GM19468 (cell line): ENCODE data around the gene DDX19B.
A peak's percentile ranks its signal among the peaks of the same experiment; 100 is the strongest.
"Not testable (repeated sequence)": the region's sequence is repeated elsewhere in the genome, so short reads cannot be mapped to it uniquely, and the experiment has no call there.

Experiments used
- ATAC-seq: cut with Tn5 transposase; IDR thresholded peaks from one replicate; pipeline ENCODE4 v1.9.1; 2021; ENCODE audit warnings: mild to moderate bottlenecking, moderate library complexity, moderate number of reproducible peaks; ENCODE audit not compliant: unreplicated experiment; ENCODE audit errors: extremely low read depth

DDX19B gene

DNA sequence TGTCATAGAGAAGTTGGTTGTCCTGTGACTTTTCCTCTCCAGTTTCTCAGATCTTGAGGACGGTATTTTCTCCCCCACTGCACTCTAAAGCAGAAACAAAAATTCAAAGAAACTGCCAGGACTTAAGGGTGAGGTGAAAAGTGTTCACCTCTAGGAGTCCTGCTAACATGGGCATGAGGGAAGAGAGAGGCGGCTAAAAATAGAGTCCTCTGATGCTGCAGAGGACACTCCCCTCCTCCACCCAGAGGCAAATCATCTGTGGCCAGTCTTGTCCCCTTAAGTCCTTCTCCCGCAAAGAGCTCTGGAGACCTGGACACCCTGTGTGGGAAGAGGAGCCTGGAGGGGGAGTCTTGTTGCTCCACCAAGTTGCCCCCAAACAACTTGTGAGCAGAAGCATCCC lies 43.0 kb downstream of the DDX19B start:
- no peak for ATAC-seq

DNA sequence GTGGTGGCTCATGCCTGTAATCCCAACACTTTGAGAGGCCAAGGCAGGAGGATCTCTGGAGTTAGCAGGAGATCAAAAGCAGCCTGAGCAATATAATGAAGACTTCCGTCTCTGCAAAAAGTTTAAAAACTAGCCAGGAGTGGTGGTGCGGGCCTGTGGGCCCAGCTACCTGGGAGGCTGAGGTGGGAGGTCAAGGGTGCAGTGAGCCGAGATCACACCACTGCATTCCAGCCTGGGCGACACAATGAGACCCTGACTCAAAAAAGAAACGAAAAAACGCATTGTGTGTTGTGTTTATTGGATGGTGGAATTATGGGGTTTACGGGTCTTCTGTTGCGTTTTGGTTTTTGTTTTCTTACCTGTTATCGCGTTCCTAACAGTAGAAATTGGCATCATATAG lies 46.9 kb downstream of the DDX19B start:
- no peak for ATAC-seq

DNA sequence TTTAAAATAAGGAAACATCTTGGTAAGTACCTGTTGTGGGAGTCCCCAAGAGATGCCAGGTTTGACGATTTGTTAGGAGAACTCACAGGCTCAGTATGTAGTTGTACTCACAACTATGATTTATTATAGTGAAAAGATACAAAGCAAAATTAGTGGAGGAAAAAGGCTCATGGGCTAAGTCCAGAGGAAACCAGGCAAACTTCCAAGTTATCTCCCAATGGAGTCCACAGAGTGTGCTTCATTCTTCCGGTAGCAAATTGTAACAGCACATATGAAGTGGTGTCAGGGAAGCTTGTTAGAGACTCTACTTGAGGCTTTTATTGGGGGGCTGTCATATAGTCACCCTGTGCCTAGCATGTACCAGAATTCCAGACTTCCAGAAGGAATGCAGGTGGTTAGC lies 50.0 kb downstream of the DDX19B start:
- ATAC-seq = no peak

DNA sequence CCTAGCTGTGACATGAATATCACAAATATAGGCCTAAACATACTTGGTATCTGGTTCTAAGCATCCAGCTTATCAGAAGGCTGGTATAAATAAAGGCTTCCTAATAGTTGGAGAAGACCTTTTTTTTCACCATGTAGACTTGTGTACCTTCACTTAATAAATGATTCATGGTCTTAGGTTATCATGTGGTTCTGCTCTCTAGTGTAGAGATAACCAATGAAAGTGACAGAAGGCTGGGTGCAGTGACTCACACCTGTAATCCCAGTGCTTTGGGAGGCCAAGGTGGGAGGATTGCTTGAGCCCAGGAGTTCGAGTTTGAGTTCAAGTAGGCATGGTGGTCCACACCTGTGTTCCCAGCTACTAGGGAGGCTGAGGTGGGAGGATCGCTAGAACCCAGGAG lies 50.8 kb downstream of the DDX19B start:
- ATAC-seq = no peak

DNA sequence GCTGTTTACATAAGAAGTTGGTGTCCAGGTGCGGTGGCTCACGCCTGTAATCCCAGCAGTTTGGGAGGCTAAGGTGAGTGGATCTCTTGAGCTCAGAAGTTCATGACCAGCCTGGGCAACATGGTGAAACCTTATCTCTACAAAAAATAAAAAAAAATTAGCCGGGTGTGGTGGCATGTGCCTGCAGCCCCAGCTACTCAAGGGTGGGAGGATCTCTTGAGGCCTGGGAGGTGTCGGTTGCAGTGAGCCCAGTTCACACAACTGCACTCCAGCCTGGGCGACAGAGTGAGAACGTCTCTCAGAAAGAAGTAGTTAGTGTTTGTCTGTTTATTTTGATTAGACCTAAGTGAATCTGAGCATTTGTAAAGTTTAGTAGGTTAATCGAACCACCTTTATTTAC lies 60.6 kb downstream of the DDX19B start:
- no peak for ATAC-seq

DNA sequence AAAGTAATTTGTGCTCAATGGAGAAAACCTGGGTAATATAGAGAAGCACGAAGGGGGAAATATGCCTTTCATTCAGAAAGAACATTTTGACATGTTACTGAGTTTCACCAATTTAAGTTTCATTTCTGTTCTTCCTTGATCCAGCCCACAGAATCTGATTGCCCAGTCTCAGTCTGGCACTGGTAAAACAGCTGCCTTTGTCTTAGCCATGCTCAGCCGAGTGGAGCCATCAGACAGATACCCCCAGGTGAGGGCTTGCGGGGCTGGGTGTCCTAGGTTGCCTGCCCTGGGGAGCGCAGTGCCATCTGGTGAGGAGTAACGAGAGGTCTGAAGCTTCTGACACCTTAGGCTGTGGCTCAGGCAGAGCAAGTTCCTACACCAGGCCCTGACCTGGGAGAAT lies 65.4 kb downstream of the DDX19B start:
- no peak for ATAC-seq

DNA sequence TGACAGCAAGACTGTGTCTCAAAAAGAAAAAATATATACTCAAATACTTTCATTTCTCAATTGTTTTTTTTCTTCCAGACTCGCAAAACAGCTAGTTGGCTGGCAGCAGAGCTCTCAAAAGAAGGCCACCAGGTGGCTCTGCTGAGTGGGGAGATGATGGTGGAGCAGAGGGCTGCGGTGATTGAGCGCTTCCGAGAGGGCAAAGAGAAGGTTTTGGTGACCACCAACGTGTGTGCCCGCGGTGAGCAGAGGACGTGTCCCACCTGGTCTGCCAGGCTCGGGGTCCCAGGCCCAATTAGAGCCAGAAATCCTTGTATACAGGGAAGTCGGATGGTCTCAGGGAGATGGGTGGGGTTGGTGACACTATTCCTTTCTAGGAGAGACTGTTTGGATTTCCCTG lies 71.2 kb downstream of the DDX19B start:
- ATAC-seq = not testable (repeated sequence)

DNA sequence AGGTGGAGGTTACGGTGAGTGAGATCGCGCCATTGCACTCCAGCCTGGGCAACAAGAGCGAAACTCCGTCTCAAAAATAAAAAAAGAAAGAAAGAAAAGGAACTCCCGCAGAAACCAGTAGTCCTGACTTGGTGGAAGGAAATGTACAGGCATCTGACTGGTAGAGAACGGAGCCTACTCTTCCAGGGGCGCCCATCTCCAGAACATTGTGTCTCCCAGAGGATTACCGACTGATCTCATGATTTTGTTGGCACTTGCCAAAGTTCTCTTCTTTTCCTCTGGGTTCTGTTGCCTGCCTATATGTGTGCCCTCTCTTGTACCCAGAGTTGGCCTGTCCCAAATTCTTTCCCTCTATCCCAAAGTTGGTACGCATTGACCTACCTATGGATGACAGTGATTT lies 71.9 kb downstream of the DDX19B start:
- ATAC-seq = no peak

DNA sequence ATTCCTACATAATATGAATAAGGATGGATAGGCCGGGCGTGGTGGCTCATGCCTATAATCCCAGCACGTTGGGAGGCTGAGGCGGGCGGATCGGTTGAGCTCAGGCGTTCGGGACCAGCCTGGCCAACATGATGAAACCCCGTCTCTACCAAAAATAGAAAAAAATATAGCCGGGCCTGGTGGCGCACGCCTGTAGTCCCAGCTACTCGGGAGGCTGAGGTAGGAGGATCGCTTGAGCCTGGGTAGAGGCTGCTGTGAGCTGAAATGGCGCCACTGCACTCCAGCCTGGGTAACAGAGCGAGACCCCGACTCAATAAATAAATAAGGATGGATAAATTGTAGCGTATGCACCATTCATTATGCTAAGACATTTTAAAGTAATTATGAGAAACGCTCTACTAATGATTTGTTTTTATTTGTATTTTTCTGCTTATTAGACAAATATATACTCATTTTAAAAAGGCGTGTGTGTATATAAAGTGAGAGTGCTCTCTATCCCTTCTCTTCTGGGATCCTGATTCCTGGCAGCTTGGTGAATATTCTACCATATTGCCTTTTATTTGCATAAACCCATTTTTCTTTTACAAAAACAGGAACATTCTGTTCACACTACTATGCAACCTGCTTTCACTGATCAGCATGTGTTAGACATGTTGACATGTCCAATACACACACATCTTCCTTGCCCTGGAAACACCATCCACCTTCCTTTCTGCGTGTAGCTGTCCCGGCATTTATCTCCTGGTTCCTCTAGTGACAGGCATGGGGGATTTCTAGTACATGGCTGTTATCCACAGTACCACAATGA lies 74.1 kb downstream of the DDX19B start:
- no peak for ATAC-seq

DNA sequence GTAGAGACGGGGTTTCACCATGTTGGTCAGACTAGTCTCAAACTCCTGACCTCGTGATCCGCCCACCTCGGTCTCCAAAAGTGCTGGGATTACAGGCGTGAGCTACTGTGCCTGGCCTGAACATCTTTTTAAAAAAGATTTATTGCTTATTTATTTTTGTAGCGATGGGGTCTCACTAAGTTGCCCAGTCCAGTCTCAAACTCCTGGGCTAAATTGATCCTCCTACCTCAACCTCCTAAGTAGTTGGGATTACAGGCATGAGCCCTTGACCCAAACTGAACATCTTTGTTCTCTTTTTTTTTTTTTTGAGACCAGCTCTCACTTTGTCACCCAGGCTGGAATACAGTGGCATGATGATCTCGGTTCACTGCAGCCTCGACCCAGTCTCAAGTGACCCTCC lies 75.2 kb downstream of the DDX19B start:
- no peak for ATAC-seq

DNA sequence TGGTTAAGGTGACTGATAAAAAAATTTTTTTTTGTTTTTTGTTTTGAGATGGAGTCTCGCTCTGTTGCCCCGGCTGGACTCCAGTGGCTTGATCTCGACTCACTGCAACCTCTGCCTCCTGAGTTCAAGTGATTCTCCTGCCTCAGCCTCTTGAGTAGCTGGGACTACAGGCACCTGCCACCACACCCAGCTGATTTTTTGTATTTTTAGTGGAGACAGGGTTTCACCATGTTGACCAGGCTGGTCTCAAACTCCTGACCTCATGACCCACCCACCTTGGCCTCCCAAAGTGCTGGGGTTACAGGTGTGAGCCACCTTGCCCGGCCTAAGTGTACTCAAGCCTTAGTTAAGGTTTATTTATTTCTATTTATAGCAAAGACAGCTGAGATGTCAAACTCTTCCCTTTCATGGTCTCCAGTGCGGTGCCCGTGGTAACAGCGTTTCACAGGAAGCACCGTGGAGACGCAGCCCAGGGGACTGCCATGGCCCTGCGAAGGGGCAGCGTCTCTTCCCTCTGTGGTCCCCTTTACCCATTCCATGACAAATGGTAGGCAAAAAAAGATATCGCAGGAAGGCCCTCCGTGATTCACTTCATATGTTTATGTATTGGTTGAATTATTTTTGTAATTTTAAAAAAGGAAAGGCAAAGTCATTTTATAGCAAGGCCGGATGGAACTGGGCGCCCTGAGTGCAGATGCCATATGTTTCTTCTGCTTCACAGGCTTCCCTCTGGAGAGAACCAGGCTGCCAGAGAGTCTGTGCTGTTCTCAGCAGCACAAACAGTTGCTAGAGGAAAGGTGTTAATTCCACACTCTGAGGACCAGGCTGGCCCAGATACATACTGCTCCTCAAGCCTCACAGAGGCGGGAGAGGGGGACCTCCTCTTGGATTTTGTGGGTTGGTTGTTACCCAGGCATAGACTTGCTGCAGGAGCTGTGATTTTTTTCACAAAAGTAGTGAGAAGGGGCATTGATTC lies 76.9 kb downstream of the DDX19B start:
- ATAC-seq = no peak

DNA sequence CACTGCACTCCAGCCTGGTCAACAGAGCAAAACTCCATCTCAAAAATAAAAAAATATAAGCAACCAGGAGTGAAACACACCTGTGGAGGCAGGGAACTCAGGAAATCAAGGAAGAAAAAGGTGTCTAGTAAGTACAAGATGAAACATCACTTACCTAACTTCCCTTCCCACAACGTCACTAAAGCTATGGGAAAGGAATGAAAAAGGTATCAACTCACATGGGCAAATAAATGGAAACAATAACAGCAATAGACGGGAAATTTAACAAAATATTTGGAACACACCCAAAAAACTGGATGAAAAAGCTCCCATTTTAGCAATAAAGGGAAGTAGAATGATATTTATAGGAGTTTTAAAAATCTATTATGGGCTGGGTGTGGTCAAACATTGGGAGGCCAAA lies 78.8 kb downstream of the DDX19B start:
- ATAC-seq = no peak

DNA sequence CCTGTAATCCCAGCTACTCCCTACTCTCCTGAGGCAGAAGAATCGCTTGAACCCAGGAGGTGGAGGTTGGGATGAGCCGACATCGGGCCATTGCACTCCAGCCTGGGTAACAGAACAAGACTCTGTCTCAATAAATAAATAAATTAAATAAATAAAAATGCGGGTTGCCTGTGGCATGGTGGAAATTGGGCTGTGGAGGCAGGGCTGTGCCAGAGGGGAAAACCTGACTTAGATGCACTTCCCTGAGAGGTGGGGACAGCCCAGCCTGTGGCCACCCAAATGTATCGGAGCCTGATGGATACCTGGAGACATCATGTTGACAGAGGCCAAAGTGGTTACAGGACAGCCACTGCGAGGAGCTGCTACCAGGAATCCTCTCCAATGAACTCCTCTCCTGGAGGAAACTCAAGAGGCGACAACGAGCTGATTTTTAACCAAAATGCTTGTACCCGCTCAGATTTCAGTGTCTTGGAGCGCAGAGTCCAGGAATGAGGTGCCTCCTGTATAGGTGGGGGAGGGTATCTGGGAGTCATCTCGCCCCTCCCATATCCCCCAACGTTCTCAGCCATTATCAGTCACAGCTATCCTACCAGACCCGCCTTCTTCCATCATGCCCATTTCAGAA lies 80.0 kb downstream of the DDX19B start:
- no peak for ATAC-seq

DNA sequence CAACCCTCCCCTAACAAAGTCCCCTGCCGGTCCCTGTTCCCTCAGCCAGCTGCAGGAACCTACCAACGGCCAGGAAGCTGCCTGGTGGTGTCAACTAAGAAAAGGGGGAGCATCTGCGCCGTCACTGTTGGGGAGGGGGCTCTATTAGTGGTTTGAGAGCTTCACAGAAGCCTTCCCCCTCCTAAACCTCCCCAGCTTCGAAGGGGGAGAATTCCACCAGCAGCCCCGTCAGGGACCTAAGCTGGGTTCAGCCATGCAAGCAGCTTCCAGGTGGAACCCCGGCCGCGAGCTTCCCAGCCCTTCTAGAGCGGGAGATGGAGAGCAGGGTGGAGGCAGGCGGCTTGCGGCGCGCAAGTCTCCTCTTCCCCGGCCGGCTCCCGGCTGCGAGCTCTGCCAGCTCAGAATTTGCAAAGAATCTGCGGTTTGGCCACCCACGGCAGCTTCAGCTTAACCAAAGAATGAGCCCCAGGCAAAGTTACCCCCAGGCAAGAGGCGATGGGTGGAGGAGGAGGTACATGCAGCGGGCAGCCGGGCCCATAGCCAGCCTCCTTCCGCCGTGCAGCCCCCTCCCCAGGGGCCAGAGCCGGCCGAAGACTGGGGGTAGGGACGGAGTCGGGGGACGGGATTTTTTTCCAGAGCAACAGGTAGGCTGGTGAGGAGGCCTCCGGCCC lies 81.4 kb downstream of the DDX19B start:
- ATAC-seq = no peak

DNA sequence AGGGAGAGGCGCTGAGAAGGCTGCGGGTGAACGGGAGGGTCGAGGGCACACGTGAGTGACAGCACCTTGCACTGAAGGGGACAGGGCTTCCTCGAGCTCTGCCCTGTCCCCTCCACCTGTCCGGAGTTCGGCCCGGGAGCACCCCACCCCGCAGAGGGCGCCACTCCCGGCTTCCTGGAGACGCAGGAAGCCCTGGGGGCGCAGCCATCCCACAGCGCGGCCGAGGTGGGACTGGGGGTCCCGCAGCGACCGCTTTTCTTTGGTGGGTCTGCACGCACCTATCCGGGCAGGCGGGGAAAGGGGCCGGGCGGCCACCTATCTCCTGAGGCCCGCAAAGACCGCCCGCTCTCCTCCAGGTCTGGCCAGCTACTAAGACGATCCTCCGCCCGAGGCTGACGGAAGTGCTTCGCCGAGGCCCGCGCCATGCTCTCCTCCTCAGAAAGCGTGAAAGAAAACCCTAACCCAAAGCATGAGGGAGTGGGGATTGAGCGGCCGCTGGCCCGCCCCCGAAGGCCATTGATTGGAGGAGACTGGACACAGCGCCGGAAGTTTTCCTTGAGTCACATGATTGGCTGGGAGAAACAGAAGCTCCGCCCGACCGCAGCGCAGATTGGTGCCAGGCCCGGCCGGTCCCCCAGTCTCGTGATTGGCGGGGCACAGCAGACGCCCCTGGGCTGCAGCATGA lies 82.1 kb downstream of the DDX19B start:
- peak; percentile 81 for ATAC-seq

DNA sequence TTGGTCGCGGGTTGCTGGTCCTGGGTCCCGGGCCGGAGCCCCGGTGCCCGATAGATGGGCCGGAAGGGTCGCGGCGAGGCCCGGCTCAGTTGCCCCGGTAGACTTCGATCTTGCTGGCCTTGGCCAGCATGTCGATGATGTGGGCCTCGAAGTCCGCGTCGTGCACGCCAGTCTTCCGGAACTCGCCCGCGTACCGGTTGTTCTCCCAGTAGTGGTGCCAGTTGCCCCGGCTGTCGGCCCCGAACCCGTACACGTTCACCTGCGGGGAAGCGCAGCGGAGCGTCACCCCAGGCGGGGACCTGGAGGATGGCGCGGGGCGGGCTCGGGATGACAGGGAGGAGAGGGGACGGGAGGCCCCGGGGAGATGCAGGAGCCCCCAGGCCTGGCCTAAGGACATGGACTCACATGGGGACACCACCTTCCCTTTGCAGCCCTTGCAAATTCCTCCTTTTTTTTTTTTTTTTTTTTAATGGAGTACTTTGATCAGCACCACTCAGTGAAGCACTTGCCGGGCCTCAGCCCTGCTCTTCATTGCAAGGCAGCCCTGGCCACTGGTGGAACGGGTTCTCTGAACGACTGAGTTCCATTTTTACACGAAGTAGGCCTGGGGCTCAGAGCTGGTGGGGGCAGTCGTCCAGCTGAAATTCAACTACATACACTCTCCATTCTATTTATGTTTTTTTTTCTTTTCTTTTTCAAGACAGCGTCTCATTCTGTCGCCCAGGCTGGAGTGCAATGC lies 82.8 kb downstream of the DDX19B start:
- ATAC-seq = no peak

DNA sequence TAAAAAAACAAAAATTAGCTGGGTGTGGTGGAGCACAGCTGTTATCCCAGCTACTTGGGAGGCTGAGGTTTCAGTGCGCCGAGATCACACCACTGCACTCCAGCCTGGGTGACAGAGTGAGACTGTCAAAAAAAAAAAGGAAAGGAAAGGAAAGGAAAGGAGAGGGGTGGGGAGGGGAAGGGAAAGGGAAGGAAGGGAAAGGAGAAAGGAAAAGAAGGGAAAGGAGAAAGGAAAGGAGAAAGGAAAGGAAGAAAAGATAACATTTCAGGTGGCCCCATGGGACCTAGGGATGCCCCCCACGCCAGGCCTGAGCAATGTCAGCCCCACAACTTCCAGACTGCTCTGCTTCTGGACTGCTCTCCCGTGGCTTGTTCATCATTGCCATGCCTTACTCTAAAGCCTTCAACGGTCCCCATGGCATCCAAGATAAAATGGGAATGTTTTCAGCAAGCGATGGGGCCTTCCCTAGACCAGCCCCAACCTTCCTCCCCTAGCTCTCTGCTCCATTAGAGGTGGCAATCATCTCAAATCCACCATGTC lies 84.5 kb downstream of the DDX19B start:
- ATAC-seq = no peak
